ENCODE measurements around the gene HTR2B.
"Not testable (repeated sequence)": the region's sequence is repeated elsewhere in the genome, so short reads cannot be mapped to it uniquely, and the experiment has no call there.

Gene HTR2B

DNA sequence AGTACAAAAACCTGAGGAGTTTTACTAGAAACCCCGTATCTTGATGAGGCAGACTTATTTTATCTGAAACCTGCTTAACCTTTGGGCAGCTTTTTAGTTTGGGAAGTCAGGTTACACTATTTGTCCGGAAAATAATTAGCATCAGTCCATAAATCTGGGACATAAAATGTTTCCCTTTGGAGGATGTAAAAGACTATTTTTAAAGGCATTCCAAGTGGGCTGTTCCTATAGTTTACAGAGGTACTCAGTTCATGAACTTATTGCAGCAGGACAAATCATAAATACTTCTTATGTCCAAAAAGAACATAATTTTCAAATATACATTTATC is 6.3 kb downstream of the HTR2B start:
- H3K27me3 Mint-ChIP-seq = no peaks in the 10 kb centered on the region
- H3K36me3 Mint-ChIP-seq = peaks cover 13% of the 10 kb centered on the region
- peaks cover 21% of the 10 kb centered on the region for H3K4me1 Mint-ChIP-seq (ENCODE audit: low read depth)
- no peak overlapping the region for H3K27ac Mint-ChIP-seq
- H3K4me3 Mint-ChIP-seq = no peak overlapping the region
- H3K9me3 Mint-ChIP-seq (ENCODE audit: low read depth) = no peaks in the 10 kb centered on the region

DNA sequence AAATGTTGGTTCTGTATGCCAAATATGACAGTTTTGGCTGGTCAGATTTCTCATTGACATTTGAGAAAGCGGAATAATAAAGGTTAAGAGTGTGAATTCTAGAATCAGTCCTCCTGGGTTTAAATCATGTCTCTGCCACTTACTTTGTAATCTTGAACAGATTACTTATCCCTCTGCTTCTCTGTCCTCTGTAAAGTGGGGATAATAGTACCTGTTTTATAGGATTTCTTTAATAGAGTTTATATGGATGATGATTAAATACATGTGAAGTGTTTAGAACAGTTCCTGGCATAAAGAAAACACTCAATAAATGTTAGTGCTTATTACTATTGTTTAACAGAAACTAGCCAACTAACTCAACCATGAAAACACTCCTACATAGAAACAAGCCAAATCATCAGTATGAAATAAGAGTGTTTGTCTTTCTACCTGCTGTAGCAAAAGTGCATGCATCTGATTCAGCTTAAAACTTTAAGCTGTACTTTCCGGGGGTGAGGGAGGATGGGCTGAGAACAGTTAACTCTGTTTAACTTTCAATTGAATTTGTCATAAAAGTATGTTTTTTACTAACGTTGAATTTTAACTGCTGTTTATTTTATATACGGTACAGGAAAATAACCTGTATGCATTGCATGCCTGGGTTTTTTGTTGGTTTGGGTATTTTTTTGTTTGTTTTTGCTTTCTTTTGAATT is 6.8 kb downstream of the HTR2B start:
- Mint-ChIP-seq H3K36me3 (peaks cover 14% of the 10 kb centered on the region), H3K27ac (no peak overlapping the region), H3K4me3 (no peak overlapping the region), H3K9me3 (ENCODE audit: low read depth) (no peaks in the 10 kb centered on the region), H3K27me3 (no peaks in the 10 kb centered on the region), H3K4me1 (ENCODE audit: low read depth) (peaks cover 16% of the 10 kb centered on the region)

DNA sequence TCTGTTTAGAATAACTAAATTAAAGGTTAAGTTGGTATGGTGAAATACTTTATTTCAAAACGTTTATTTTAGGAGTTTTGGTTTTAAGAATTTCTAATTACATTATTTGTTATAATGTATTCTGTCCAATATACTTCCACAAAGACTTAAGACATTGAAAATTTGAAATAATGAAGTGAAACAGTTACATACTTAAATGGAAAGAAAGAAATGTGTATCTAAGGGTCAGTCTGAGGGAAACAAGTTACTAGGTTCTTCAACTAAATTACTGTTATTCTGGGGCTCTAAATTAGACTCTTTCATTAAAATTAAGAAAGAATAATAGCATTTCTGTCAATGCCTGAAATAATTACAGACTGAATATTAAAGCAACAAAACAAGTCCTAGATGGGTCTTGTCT is 7.7 kb downstream of the HTR2B start:
- H3K4me3 Mint-ChIP-seq = no peak overlapping the region
- peaks cover 16% of the 10 kb centered on the region for H3K4me1 Mint-ChIP-seq (ENCODE audit: low read depth)
- no peaks in the 10 kb centered on the region for H3K9me3 Mint-ChIP-seq (ENCODE audit: low read depth)
- H3K27me3 Mint-ChIP-seq = no peaks in the 10 kb centered on the region
- peaks cover 19% of the 10 kb centered on the region for H3K36me3 Mint-ChIP-seq
- H3K27ac Mint-ChIP-seq = no peak overlapping the region

DNA sequence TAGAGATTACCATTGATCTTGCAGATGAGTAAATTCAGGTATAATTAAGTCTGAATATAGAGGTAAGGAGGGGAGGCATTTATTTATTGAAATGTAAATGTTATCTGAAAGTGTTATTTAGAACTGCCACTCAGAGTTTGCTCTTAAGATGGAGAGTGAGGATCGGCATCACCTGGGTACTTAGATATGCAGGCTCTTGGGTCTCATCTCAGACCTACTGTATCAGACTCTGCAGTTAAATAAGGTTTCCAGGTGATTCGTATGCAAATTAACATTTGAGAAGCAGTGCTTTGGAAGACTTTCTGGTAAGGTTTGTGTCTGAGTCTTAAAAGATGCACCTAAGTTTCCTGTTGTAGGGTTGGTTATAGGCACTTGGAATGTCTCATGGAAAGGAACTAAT is 9.2 kb downstream of the HTR2B start:
- Mint-ChIP-seq H3K4me3 (no peak overlapping the region), H3K9me3 (ENCODE audit: low read depth) (no peaks in the 10 kb centered on the region), H3K36me3 (peaks cover 22% of the 10 kb centered on the region), H3K27me3 (no peaks in the 10 kb centered on the region), H3K27ac (no peak overlapping the region), H3K4me1 (ENCODE audit: low read depth) (peaks cover 14% of the 10 kb centered on the region)

DNA sequence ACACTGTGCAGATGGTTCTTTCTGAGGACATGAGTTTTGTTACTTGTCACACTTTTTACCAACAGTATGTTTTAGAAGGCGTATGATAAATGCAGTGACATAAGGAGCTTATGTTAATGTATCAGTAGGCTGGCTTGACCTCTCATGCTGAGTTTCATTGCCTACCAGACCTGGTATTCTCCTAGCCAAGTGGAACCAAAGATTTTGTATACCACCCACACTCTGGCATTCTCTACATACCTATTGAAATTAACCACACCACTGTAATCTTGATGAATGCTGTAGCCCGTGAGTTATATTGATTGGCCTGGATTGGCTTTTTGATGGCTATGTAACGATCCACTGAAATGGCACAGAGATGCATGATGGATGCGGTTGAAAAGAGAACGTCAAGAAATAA is 11.4 kb downstream of the HTR2B start:
- no peaks in the 10 kb centered on the region for H3K9me3 Mint-ChIP-seq (ENCODE audit: low read depth)
- H3K4me1 Mint-ChIP-seq (ENCODE audit: low read depth) = peaks cover 9% of the 10 kb centered on the region
- peaks cover 26% of the 10 kb centered on the region for H3K36me3 Mint-ChIP-seq
- no peak overlapping the region for H3K27ac Mint-ChIP-seq
- no peak overlapping the region for H3K4me3 Mint-ChIP-seq
- no peaks in the 10 kb centered on the region for H3K27me3 Mint-ChIP-seq

DNA sequence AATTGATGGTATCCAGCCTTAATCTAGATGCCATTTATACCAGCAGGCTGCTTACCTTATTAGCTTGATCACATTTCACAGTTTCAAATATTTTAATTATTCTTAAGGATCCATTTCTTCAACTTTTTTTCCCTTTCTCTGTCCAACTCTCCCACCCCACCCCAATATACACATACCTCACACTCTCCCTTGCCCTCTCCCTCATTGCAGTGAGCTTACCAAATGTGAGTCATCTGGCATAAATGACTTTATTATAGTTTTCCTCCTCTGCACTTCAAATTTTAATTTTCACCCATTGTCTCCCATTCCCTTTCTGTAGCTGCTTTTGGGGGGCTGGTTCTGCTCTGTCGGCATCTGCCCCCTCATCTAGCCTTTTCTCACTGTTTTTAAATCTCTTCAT is 12.9 kb downstream of the HTR2B start:
- Mint-ChIP-seq H3K27ac (peak overlapping the region; percentile 7), H3K27me3 (no peaks in the 10 kb centered on the region), H3K36me3 (peaks cover 27% of the 10 kb centered on the region)

DNA sequence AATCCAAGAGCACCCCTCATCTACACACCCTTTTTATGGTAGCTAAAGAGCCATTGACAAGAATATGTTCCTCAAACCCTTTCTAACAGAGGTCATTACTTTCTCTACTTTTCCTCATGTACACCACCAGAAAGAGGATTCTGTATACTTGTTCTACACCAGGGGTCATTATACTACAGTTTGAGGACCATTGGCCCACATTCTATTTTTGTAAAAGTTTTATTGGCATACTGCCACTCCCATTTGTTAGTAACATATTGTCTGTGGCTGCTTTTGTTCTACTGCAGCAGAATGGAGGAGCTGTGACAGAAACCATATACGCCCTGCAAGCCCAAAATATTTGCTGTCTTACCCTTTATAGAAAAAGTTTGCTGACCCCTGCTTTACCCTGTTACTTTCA is 14.3 kb downstream of the HTR2B start:
- no peak overlapping the region for H3K27ac Mint-ChIP-seq
- H3K4me1 Mint-ChIP-seq (ENCODE audit: low read depth) = peaks cover 7% of the 10 kb centered on the region
- H3K9me3 Mint-ChIP-seq (ENCODE audit: low read depth) = no peaks in the 10 kb centered on the region
- no peak overlapping the region for H3K4me3 Mint-ChIP-seq
- H3K27me3 Mint-ChIP-seq = no peaks in the 10 kb centered on the region
- peaks cover 26% of the 10 kb centered on the region for H3K36me3 Mint-ChIP-seq

More for the DNA sequence above, 12.9 kb downstream of the HTR2B start:
- Mint-ChIP-seq H3K4me1 (ENCODE audit: low read depth) (peaks cover 5% of the 10 kb centered on the region), H3K4me3 (no peak overlapping the region), H3K9me3 (ENCODE audit: low read depth) (no peaks in the 10 kb centered on the region)

DNA sequence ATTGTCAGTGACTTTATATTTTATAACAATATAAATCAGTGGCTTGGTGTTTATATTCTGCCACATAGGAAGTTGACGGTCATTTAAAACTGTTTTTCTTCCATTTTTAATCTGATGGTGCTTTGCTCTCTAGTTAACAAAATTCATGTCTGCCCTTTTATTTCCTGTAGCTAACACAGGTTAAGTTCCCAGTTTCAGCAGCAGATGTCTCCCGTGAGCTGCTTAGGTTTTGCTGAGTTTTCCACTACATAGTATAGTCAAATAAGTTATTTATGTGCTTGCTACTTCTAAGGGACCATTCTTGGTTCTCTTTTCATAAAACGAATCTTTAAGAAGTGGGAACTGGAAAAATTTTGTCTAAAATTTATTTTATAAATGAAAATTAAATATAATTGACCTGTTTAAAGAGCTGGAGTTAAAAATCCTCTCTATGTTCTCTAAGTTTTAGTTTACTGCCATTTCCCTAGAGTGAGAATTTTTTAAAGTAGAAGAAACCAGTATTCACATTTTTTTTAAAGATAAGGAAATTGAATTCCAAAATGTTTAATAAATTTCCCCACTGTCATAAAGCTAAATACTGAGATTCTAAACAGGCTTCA is 20.6 kb downstream of the HTR2B start:
- H3K4me1 Mint-ChIP-seq (ENCODE audit: low read depth) = peaks cover 14% of the 10 kb centered on the region
- H3K27ac Mint-ChIP-seq = no peak overlapping the region
- peaks cover 16% of the 10 kb centered on the region for H3K36me3 Mint-ChIP-seq
- H3K4me3 Mint-ChIP-seq = no peak overlapping the region
- peaks cover 6% of the 10 kb centered on the region for H3K9me3 Mint-ChIP-seq (ENCODE audit: low read depth)
- no peaks in the 10 kb centered on the region for H3K27me3 Mint-ChIP-seq

DNA sequence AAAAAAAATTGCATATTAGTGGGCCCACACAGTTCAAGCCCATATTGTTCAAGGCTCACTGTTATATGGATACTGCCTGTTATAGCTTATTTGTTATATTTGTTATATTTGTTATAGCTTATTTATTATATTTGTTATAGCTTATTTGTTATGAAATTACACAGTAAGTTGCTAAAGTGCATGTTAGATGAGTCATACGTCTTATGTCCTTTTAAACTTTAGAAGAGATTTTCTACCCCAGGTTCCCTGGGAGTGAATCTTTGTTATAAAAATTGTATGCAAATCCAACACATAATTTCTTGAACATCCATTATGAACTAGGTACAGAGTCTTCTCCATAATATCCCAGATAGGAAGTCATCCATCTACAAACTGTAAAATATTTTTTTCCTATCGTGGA is 22.1 kb downstream of the HTR2B start:
- H3K36me3 Mint-ChIP-seq = peaks cover 23% of the 10 kb centered on the region
- H3K27ac Mint-ChIP-seq = no peak overlapping the region
- H3K27me3 Mint-ChIP-seq = no peaks in the 10 kb centered on the region
- peaks cover 15% of the 10 kb centered on the region for H3K9me3 Mint-ChIP-seq (ENCODE audit: low read depth)
- H3K4me3 Mint-ChIP-seq = no peak overlapping the region
- peaks cover 13% of the 10 kb centered on the region for H3K4me1 Mint-ChIP-seq (ENCODE audit: low read depth)

DNA sequence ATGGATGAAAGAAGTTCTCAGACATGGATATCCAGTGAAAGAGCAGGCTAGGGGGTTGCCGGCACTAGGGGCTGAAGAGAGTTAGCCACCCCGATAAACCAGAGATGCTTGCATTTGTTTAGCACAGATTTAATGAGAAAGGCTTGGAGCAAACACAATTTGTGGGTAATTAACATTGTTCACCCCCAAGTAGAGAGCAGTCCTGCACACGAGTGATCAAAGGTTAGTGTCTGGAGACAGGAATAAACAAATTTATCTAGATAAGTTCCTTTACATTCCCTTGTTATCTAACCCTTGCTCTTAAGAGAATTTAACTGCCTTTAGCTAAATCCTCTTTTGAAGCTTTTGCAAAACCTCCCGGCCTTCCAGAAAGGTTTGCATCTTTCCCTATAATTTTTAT is 23.9 kb downstream of the HTR2B start:
- Mint-ChIP-seq H3K27ac (no peak overlapping the region), H3K4me1 (ENCODE audit: low read depth) (peaks cover 10% of the 10 kb centered on the region), H3K36me3 (peaks cover 36% of the 10 kb centered on the region), H3K27me3 (no peaks in the 10 kb centered on the region), H3K4me3 (no peak overlapping the region), H3K9me3 (ENCODE audit: low read depth) (peaks cover 15% of the 10 kb centered on the region)

DNA sequence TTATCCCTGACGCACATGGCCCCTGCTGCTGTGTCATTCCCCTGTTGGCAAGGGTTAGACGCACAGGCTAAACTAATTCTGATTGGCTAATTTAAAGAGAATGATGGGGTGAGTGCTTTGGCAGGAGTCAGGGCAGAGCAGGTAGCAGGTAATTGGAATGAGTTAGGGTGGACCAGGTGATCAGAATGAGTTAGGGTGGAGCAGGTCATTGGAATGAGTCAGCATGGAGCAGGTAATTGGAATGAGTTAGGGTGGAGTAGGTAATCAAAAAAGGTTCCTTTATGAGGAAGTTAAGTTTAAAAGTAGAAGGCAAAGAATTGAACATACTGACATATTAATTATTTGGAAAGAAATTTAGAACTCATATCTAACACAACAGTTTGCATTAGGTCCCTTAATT is 24.5 kb downstream of the HTR2B start:
- Mint-ChIP-seq H3K9me3 (ENCODE audit: low read depth) (peaks cover 15% of the 10 kb centered on the region), H3K36me3 (peaks cover 42% of the 10 kb centered on the region)
- H3K4me3 Mint-ChIP-seq; H3K27ac Mint-ChIP-seq; H3K27me3 Mint-ChIP-seq; H3K4me1 Mint-ChIP-seq (ENCODE audit: low read depth): not testable (repeated sequence)

DNA sequence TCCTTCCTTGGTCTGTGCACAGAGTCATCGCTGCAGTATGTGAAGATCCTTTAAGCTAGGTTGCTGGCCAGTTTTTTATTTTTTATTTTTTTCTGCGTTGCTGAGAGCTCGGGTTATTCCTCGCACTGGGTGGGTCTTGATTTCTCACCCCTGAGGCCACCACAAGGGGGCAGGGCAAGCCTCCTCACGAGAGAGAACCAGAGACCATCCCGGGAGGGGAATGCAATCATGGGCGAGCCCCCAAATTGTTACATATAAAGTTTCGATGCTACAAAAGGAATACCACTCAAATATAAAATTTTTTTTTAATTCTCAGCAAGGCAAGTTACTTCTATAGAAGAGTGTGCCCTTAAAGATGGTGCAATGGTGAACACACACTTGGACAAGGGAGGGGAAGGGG is 24.9 kb downstream of the HTR2B start:
- Mint-ChIP-seq H3K9me3 (ENCODE audit: low read depth) (peaks cover 15% of the 10 kb centered on the region), H3K36me3 (peaks cover 42% of the 10 kb centered on the region)

DNA sequence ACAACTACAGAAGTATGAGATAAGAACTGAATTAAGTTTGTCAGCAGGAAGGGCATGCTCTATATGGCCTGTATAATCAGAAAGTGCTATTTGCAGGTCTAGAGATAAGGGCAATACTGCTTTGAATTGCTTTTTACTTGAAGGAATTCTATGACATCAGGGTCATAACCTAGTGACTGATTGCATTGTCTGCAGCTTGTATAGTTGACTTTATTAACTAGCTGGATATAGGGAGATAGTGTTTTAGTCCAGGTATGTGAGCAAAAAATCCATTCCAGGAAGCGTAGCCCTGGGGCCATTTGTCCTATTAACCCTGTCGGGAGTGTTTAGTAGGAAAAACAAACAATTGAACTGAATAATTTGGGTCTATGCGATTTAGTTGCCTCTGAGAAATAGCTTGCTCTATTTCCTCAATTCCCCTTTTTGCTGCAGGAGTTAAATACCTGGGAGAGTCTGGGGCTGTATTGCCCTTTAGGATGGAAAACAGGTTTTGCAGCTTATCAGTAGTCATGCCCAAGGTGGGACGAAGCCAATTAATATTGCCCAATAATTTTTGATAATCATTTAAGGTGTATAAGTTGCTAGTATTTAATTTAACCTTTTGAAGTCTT is 30.0 kb downstream of the HTR2B start:
- Mint-ChIP-seq H3K4me1 (ENCODE audit: low read depth) (no peaks in the 10 kb centered on the region), H3K9me3 (ENCODE audit: low read depth) (peaks cover 10% of the 10 kb centered on the region), H3K4me3 (no peak overlapping the region), H3K36me3 (peaks cover 62% of the 10 kb centered on the region), H3K27ac (no peak overlapping the region), H3K27me3 (no peaks in the 10 kb centered on the region)

More for the DNA sequence above, 24.9 kb downstream of the HTR2B start:
- H3K27ac Mint-ChIP-seq = no peak overlapping the region
- H3K4me1 Mint-ChIP-seq (ENCODE audit: low read depth) = peaks cover 9% of the 10 kb centered on the region
- no peak overlapping the region for H3K4me3 Mint-ChIP-seq
- H3K27me3 Mint-ChIP-seq = no peaks in the 10 kb centered on the region

DNA sequence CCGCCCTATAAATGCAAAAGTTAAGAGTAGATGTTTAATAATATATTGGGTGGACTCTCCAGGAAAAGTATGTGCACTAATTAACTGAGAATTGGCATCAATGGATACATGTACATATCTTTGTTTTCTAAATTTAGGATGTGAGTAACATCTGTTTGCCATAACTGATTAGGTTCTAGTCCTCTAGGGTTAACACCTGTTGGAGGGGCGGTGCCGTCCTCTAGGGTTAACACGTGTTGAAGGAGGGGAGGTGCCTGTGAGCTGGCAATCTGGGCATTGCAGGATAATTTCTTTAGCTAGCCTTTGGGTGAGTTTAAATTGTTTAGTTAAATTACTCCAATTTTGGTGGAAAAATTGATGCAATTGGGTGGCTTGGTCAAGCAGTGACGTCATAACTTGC is 30.9 kb downstream of the HTR2B start:
- Mint-ChIP-seq H3K27me3 (no peaks in the 10 kb centered on the region), H3K4me1 (ENCODE audit: low read depth) (no peaks in the 10 kb centered on the region), H3K27ac (no peak overlapping the region), H3K36me3 (peaks cover 60% of the 10 kb centered on the region), H3K4me3 (no peak overlapping the region), H3K9me3 (ENCODE audit: low read depth) (peaks cover 8% of the 10 kb centered on the region)

DNA sequence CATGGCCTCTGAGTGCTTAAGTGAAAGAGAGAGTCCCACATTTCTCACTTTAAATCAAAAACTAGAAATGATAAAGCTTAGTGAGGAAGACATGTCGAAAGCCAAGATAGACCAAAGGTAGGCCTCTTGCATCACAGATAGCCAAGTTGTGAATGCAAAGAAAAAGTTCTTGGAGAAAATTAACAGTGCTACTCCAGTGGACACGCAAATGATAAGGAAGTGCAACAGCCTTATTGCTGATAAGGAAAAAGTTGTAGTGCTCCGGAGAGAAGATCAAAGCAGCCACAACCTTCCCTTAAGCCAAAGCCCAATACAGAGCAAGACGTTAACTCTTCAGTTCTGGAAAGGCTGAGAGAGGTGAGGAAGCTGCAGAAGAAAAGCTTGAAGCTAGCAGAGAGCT is 36.1 kb downstream of the HTR2B start:
- Mint-ChIP-seq H3K27ac (no peak overlapping the region), H3K36me3 (peaks cover 30% of the 10 kb centered on the region), H3K4me3 (no peak overlapping the region), H3K9me3 (ENCODE audit: low read depth) (no peaks in the 10 kb centered on the region), H3K4me1 (ENCODE audit: low read depth) (no peaks in the 10 kb centered on the region), H3K27me3 (no peaks in the 10 kb centered on the region)

DNA sequence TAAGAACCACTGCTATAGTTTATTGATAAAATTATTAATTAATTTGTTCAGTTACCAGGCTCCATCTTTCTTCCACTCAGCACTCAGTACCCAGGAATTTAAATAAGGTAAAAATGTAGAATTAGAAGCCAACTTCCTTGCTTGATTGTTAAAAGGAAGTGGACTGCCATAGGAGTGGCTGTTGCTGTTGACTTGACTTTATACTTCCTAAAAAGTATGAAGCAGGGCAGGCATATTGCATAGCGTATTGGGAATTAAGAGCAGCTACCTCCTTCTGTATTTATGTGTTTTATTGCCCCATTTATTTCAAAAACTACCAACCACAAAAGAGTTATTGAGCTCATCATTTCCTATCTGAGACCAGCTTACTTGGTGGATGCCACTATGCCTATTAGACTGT is 40.3 kb downstream of the HTR2B start:
- no peaks in the 10 kb centered on the region for H3K27me3 Mint-ChIP-seq
- no peaks in the 10 kb centered on the region for H3K9me3 Mint-ChIP-seq (ENCODE audit: low read depth)
- no peak overlapping the region for H3K27ac Mint-ChIP-seq
- no peaks in the 10 kb centered on the region for H3K4me1 Mint-ChIP-seq (ENCODE audit: low read depth)
- peaks cover 26% of the 10 kb centered on the region for H3K36me3 Mint-ChIP-seq
- no peak overlapping the region for H3K4me3 Mint-ChIP-seq
